ENCODE data around the gene FKBP4. TPM values are rescaled to one million over a fixed set of nuclear protein-coding genes. Genes with fewer than 3 reads are reported as not detected.

FKBP4 gene
- total and polyA plus RNA-seq, 2 of the 8 experiments (the other 6 are each of a cell fraction or from before 2014, with no cell fraction given) = 72.6 to 243 TPM

GRCh38 chr12:2793561-2793960, 1.2 kb upstream of the FKBP4 start (continued):
- no peak for TF ChIP-seq E2F6 (IDR thresholded peaks at IDR 0.05)
- no peak for TF ChIP-seq BACH1 (IDR thresholded peaks at IDR 0.05; ENCODE audit: low read length)
- TF ChIP-seq USF2 (IDR thresholded peaks at IDR 0.05; ENCODE audit: low read length) = no peak
- TF ChIP-seq RBBP5 (IDR thresholded peaks at IDR 0.05; ENCODE audit: borderline replicate concordance, low read depth, low read length) = no peak
- no peak for TF ChIP-seq POU5F1 (IDR thresholded peaks at IDR 0.05; ENCODE audit: low read depth, low read length)
- TF ChIP-seq CREB1 (IDR thresholded peaks at IDR 0.05) = no peak
- TF ChIP-seq POLR2A (IDR thresholded peaks at IDR 0.05; ENCODE audit: control extremely low read depth in 1 of 2, low read depth in 2 of 2, low read length in 2 of 2) = no peak
- no peak for TF ChIP-seq NRF1 (IDR thresholded peaks at IDR 0.05; ENCODE audit: low read depth, low read length)
- TF ChIP-seq YY1 (IDR thresholded peaks at IDR 0.05; ENCODE audit: low read depth, low read length) = no peak
